Mucosa of stomach (tissue), 1 donor: ENCODE results near the gene VPS52.

Experiments used
- H3K27me3 ChIP-seq: one replicate; pipeline ENCODE4 v1.7.0; 2013; ENCODE audit warnings: mild to moderate bottlenecking, low read length; ENCODE audit not compliant: control insufficient read depth, insufficient read depth
- H3K36me3 ChIP-seq: one replicate; pipeline ENCODE4 v1.7.0; 2013; ENCODE audit warnings: low read length; ENCODE audit not compliant: control insufficient read depth, insufficient read depth
- H3K4me1 ChIP-seq: one replicate; pipeline ENCODE4 v1.7.0; 2013; ENCODE audit warnings: mild to moderate bottlenecking, low read length; ENCODE audit not compliant: control insufficient read depth, insufficient read depth
- H3K4me3 ChIP-seq: one replicate; pipeline ENCODE4 v1.7.0; 2013; ENCODE audit warnings: low read length
- H3K9ac ChIP-seq: one replicate; pipeline ENCODE4 v1.7.0; 2013; ENCODE audit warnings: mild to moderate bottlenecking, low read length, moderate library complexity
- H3K9me3 ChIP-seq: one replicate; pipeline ENCODE4 v1.7.0; 2013; ENCODE audit warnings: mild to moderate bottlenecking, low read length, moderate library complexity; ENCODE audit not compliant: control insufficient read depth
- donor health status: Pancreatic carcinoma.

Gene VPS52

DNA sequence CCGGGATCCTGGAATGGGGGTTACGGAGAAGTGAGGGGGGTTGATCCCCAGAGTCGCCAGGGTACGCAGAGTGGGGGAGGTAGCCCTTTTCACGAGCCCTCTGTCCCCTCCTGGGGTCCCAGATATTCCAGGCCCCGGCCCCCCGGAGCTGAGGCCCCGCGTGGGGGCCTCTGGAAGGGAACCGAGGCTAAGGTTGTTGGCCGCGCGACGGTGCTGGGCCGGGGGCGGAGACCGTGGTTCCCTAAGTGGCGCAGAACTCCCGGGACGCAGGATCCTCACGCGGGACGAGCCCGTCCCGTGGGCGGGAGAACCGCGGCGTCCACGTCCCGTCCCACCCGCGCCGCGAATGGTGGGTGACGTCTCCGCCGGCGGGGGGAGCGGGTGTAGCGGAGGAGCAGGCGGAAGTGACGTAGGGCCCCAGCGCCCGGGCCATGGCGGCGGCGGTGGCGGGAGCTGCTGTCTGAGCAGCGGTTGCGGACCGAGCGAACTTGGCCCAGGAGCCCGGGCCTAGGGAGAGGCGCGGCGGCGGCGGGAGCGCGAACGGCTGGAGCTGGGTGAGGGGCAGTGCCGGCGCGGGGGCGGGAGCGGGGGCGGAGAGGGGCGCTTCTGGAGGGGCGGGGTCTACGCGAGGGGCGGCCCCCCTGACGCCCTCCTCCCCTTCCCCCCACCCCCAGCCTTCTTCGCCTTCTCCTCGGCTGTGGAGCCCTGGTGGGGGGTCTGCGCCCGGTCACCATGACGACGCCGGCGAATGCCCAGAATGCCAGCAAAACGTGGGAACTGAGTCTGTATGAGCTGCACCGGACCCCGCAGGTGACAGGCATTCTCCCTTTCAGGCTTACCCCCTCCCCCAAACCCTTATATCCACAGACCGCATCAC lies 63.3 kb downstream of the VPS52 start, which contains the start of gene RING1:
TSS of gene RING1 (plus strand) at position 410 of the 877 bp plus-strand sequence. CDS start at position 733, 323 bp downstream.
- Histone ChIP-seq H3K4me1 (peaks cover 35% of the 10 kb centered on the region), H3K36me3 (peaks cover 13% of the 10 kb centered on the region), H3K4me3 (peak within 1 kb of the TSS; percentile 81), H3K9ac (peak within 1 kb of the TSS; percentile 98), H3K27me3 (peaks cover 9% of the 10 kb centered on the region), H3K9me3 (no peaks in the 10 kb centered on the region)

DNA sequence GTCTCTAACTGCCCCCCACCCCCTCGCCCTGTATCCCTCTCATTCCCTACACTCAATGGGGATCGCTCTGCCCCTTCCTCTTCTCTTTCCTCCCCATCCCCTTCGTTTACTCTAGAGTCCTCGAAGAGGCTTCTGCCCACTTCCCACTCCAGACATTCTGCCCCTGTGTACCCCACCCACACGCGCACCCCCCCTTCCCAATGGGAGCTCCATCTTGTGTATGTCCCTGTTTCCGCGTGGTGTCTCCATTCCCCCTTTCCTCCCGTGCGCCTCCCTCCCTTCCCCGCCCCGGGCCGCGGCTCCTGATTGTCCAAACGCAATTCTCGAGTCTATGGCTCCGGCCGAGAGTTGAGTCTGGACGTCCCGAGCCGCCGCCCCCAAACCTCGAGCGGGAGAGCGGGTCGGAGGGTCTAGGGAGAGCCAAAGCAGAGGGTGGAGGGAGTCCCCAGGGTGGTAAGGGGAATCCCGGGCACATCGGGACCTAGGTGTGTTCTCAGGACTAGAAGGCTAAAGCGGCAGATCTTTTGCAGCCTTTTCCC lies 64.1 kb downstream of the VPS52 start:
- Histone ChIP-seq H3K4me1 (peaks cover 29% of the 10 kb centered on the region), H3K27me3 (peaks cover 2% of the 10 kb centered on the region), H3K4me3 (peak overlapping the region; percentile 81), H3K9ac (peak overlapping the region; percentile 98), H3K36me3 (peaks cover 17% of the 10 kb centered on the region), H3K9me3 (no peaks in the 10 kb centered on the region)

DNA sequence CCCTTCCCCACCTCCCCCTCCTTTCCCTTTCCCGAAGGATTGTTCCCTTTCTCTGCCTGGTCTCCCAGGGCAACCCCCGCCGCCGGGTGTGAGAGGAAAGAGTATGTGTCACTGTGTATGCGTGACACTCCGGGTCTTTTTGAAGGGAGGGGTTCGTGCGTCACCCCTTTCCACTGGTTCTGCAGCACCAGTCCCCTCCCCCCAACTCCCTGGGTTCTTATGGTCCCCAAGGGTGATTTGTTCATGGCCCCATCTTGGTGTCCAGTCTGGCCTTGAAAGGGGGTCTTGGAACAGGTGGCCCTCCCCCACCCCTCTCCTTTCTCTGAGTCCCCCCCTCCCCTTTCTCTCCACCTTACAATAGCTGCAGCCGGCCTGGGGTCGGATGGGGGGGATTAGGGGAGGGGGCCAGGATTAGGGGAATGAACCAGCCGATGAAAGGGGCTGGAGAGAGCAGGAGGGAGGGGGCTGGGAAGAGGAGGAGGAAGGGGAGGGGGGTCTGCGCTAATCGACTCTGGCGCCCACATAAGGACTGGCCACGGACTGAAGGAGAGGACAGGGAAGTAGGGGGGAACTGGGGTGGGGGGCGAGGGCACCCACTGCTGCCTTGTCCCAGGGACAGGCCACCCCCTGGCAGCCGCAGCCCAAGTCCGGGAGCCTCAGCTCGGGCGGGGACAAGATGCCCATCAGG lies 64.7 kb downstream of the VPS52 start:
- peaks cover 23% of the 10 kb centered on the region for H3K36me3 ChIP-seq
- no peaks in the 10 kb centered on the region for H3K9me3 ChIP-seq
- peak overlapping the region; percentile 98 for H3K9ac ChIP-seq
- H3K27me3 ChIP-seq: no peaks in the 10 kb centered on the region
- H3K4me3 ChIP-seq: no peak overlapping the region
- H3K4me1 ChIP-seq: peaks cover 35% of the 10 kb centered on the region

DNA sequence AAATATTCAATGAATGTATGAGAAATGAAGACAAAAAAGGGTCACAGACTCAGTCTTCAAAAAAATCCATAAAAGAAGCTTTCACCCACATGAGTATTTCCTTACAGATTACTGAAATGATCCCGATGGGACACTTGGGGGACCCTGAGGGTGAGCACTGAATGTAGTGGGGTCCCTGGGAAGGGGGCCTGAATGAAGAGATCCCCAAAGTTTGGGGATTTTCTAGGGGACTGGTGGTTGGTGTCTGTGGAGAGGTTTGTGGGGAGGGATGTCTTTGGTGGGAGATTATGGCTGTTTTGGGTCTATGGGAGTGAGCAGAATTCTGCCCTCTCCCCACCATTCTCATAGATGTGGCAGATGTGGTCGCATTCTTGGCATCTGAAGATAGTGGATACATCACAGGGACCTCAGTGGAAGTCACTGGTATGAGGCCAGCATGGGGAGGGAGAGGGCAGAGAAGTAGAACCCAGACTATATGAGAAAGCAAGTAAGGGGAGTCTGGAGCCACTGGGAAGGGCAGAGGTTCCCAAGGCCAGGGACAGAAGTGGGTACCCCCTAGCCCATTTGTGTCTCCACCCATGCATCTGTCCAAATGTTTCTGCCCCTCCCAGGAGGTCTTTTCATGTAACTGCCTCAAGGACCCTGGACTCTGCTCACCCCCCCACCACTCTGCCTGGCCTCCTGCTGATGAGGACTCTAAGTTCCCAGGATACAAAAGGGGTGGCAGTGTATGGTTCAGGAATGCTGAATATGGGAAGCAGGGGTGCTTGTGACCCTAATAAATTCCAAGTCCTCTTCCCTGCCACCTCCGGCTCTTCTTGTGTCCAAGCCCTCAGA lies 65.4 kb downstream of the VPS52 start:
- H3K9ac ChIP-seq: no peak overlapping the region
- peaks cover 42% of the 10 kb centered on the region for H3K4me1 ChIP-seq
- H3K4me3 ChIP-seq: no peak overlapping the region
- H3K36me3 ChIP-seq: peaks cover 23% of the 10 kb centered on the region
- no peaks in the 10 kb centered on the region for H3K27me3 ChIP-seq
- no peaks in the 10 kb centered on the region for H3K9me3 ChIP-seq

DNA sequence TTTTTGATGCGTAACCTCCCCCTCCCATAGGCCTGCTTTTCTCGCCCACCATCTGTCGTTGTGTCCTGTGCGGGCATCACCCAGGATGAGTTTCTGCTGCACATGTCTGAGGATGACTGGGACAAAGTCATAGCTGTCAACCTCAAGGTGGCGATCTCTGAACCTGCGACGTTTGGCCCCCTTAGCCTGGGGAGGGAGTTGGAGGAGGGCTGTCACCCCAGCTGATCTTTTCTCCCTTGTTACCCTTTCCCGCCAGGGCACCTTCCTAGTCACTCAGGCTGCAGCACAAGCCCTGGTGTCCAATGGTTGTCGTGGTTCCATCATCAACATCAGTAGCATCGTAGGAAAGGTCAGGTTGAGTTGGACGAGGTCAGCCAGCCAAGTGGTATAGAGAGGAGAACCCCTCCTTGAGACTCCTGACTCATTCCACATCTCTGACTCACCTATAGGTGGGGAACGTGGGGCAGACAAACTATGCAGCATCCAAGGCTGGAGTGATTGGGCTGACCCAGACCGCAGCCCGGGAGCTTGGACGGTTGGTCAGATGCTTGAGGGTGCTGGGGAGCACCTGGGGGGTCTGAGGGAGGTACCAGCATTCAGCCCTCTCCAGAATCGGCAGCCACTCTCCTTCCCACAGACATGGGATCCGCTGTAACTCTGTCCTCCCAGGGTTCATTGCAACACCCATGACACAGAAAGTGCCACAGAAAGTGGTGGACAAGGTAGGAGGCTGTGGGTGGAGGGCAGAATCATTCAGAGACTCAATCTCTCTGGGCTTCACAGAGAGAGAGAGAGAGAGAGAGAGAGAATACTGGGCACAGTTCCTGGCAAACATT lies 66.3 kb downstream of the VPS52 start:
- H3K9ac ChIP-seq: peak overlapping the region; percentile 55
- no peaks in the 10 kb centered on the region for H3K9me3 ChIP-seq
- no peaks in the 10 kb centered on the region for H3K27me3 ChIP-seq
- peaks cover 23% of the 10 kb centered on the region for H3K36me3 ChIP-seq
- peak overlapping the region; percentile 35 for H3K4me3 ChIP-seq
- H3K4me1 ChIP-seq: peaks cover 43% of the 10 kb centered on the region

DNA sequence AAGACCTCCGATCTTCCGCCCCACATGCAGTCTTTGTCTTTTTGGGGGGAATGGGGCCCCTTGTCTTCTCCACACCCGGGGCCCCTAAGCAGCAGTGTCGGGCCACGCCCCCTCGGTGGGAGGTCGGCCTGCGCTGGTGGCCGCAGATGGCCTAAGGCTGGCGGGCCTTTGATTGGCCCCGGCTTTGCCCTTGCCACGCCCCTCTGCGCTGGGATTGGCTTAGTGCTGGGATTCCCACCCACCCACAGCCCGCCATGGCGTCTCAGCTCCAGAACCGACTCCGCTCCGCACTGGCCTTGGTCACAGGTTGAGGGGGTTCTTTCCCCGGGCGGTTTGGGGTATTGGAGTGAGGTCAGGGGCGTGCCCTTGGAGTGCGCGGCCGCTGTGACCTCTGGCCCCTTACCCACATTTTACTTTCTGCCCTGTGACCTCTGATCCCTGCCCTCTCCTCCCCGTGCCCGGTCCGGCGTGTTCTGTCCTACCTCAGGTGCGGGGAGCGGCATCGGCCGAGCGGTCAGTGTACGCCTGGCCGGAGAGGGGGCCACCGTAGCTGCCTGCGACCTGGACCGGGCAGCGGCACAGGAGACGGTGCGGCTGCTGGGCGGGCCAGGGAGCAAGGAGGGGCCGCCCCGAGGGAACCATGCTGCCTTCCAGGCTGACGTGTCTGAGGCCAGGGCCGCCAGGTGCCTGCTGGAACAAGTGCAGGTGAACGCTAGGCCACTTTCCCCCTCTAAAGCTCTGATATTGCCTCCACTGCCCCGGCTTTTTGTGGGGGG lies 67.1 kb downstream of the VPS52 start, which contains the start of gene HSD17B8:
TSS of gene HSD17B8 (plus strand) at position 241 of the 776 bp plus-strand sequence. CDS start at position 255, 14 bp downstream.
- Histone ChIP-seq H3K36me3 (peaks cover 19% of the 10 kb centered on the region), H3K9ac (peak within 1 kb of the TSS; percentile 55), H3K27me3 (no peaks in the 10 kb centered on the region), H3K9me3 (no peaks in the 10 kb centered on the region), H3K4me1 (peaks cover 45% of the 10 kb centered on the region), H3K4me3 (peak within 1 kb of the TSS; percentile 35)

DNA sequence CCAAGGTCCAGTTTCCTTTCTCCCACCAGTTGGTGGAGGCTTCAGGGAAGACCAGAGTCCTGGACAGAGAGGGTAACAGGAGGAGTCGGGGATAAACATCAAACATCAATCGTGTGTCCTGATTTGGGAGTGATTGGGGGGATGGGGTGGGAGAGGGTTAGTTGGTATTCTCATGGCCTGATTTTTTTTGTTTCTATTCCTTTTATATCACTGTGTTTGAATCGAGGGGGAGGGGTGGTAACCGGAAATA lies 67.6 kb downstream of the VPS52 start:
- no peak overlapping the region for H3K4me3 ChIP-seq
- peaks cover 16% of the 10 kb centered on the region for H3K36me3 ChIP-seq
- H3K4me1 ChIP-seq: peaks cover 50% of the 10 kb centered on the region
- H3K9me3 ChIP-seq: no peaks in the 10 kb centered on the region
- H3K9ac ChIP-seq: peak overlapping the region; percentile 55
- no peaks in the 10 kb centered on the region for H3K27me3 ChIP-seq

DNA sequence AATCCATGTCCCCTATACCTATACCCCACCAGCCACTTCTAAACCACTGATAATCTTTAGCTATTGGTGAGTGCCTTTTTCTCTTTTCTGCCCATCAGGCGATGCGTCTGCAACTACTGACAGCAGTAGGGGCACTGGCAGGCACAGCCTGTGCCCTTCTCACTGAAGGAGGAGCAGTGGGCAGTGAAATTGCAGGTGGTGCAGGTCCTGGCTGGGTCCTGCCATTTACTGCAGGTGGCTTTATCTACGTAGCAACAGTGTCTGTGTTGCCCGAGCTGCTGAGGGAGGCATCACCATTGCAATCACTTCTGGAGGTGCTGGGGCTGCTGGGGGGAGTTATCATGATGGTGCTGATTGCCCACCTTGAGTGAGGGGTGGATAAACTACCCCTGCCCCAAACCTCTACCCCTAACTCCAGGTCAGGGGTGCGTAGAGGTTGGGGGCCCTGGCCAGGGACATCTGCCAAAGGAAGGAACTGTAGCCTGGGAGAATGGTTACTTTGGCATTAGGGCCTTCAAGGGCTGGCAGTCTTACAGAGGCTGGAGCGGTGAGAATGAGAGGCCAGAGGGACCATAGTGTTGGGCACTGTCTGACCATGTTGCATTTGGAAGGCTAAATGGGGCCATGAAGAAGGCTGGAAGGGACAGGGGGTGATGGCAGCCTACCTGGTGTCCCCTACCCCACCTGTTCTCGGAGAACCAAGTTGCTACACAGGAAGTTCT lies 68.1 kb downstream of the VPS52 start:
- peaks cover 54% of the 10 kb centered on the region for H3K4me1 ChIP-seq
- H3K9ac ChIP-seq: peak overlapping the region; percentile 55
- no peaks in the 10 kb centered on the region for H3K9me3 ChIP-seq
- H3K36me3 ChIP-seq: peaks cover 16% of the 10 kb centered on the region
- H3K4me3 ChIP-seq: no peak overlapping the region
- no peaks in the 10 kb centered on the region for H3K27me3 ChIP-seq

DNA sequence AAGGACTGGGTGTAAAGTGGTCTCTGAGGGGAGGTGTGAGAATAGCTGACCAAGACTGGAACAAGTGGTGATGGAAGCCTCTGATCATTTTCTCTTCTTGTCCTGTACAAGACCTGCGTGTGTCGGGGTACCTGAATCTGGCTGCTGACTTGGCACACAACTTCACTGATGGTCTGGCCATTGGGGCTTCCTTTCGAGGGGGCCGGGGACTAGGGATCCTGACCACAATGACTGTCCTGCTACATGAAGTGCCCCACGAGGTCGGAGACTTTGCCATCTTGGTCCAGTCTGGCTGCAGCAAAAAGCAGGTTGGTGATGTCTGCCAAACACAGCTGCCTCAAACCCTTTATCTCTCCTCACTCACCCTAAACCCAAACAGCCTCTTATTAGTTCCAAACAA lies 68.9 kb downstream of the VPS52 start:
- no peak overlapping the region for H3K4me3 ChIP-seq
- peaks cover 58% of the 10 kb centered on the region for H3K4me1 ChIP-seq
- H3K27me3 ChIP-seq: no peaks in the 10 kb centered on the region
- H3K9me3 ChIP-seq: no peaks in the 10 kb centered on the region
- H3K9ac ChIP-seq: no peak overlapping the region
- H3K36me3 ChIP-seq: peaks cover 16% of the 10 kb centered on the region

DNA sequence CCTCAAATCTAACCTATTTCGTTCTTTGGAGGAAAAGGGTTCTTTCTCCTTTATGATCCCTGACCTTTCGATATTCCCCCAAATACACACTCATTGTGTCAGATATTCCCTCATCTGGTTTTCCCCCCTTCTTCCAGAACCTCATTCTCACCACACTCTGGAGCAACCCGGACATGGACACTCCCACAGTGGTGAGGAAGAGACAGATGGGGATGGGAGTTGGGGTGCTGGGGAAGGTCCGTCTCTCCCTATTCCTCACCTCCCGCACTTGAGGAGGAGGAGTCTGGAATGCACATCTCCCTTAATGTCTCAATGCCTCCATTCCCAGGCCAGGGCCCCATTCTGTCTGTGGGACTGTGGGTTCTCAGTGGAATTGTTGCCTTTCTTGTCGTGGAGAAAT lies 69.7 kb downstream of the VPS52 start:
- Histone ChIP-seq H3K27me3 (no peaks in the 10 kb centered on the region), H3K4me1 (peaks cover 61% of the 10 kb centered on the region), H3K4me3 (peak overlapping the region; percentile 72), H3K9me3 (no peaks in the 10 kb centered on the region), H3K36me3 (peaks cover 21% of the 10 kb centered on the region), H3K9ac (peak overlapping the region; percentile 97)
